ENCODE results near the gene NDUFA12.

DNA sequence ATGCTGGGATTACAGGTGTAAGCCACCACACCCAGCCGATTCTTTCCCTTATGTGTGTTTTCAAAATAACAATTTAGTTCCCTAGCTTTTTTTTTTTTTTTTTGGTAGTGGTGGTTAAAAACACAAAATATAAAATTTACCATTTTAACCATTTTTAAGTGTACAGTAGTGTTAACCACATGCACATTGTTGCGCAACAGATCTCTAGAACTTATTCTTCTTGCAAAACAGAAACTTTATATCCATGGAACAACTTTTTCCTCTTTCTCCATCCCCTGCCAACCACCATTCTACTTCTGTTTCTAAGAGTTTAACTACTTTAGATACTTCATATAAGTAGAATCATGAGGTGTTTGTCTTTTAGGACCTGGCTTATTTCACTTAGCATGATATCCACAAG is 1.1 kb upstream of the NDUFA12 start:
- no peak for TF ChIP-seq POLR2A (IDR thresholded peaks at IDR 0.05)
- TF ChIP-seq, protein P1, sequence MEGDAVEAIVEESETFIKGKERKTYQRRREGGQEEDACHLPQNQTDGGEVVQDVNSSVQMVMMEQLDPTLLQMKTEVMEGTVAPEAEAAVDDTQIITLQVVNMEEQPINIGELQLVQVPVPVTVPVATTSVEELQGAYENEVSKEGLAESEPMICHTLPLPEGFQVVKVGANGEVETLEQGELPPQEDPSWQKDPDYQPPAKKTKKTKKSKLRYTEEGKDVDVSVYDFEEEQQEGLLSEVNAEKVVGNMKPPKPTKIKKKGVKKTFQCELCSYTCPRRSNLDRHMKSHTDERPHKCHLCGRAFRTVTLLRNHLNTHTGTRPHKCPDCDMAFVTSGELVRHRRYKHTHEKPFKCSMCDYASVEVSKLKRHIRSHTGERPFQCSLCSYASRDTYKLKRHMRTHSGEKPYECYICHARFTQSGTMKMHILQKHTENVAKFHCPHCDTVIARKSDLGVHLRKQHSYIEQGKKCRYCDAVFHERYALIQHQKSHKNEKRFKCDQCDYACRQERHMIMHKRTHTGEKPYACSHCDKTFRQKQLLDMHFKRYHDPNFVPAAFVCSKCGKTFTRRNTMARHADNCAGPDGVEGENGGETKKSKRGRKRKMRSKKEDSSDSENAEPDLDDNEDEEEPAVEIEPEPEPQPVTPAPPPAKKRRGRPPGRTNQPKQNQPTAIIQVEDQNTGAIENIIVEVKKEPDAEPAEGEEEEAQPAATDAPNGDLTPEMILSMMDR (IDR thresholded peaks at IDR 0.05) = no peak

All from heart left ventricle (tissue), 13 donors.